ENCODE measurements around the gene STIMATE. TPM values are rescaled to one million over a fixed set of nuclear protein-coding genes. Genes with fewer than 3 reads are reported as not detected.

STIMATE gene
- total and polyA plus RNA-seq, 2 experiments from 2014 or later = 11.2 to 23.6 TPM

DNA sequence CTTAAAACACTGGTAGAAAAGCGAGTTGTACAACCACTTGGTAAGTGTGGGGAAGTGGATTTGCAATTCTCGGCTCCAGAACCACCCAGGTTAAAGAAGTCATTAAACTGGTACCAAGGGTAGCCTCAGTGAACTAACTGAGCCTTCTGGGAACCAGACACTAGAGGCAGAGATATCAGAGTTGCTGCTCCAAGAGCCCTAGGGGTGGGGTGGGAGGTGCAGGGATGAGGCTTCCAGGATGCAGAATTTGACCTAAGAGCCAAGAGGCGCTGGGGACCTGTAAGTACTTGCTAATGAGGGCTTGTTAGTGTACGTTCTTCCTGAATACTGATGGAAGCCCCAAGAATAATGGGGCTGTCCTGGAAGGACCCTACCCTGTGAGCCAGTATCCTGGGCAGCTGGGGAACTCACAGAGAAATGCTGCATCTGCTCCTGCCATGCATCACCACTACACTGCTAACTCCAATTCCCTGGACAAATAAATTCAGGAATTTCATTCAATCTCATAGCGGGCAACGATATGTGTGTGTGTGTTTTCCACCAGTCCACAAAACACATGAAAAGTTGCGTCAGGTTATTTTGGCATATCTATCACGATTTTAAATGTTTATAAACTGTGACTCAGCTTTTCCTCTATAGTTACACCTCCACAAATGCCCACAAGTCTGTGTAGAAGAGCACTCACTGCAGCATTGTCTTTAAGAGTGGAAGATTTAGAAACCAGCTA lies 23.8 kb downstream of the STIMATE start:
- H3K9me3 Mint-ChIP-seq = no peaks in the 10 kb centered on the region
- Histone ChIP-seq H3K4me1 (ENCODE audit: insufficient read depth) (peaks cover 7% of the 10 kb centered on the region), H3K4me2 (no peak overlapping the region), H3K27me3 (ENCODE audit: insufficient read depth) (no peaks in the 10 kb centered on the region), H3K36me3 (ENCODE audit: insufficient read depth) (no peaks in the 10 kb centered on the region), H3F3A (replicated peaks; ENCODE audit: low read depth) (no peaks in the 10 kb centered on the region), H2AFZ (no peak overlapping the region), H3K4me3 (no peak overlapping the region), H4K20me1 (replicated peaks; ENCODE audit: insufficient read depth) (no peaks in the 10 kb centered on the region; the same call in none of the 2 replicates), H3K27ac (ENCODE audit: low read depth) (no peak overlapping the region), H3K79me2 (replicated peaks; ENCODE audit: insufficient read depth) (peaks cover 26% of the 10 kb centered on the region), H3K9me2 (ENCODE audit: insufficient read depth) (no peaks in the 10 kb centered on the region)
- DNase-seq (ENCODE audit: low spot score) (peak; percentile 41), ATAC-seq (peak; percentile 63)
- H3K27me3 Mint-ChIP-seq (ENCODE audit: insufficient read depth, low read depth, poor library complexity) = no peaks in the 10 kb centered on the region
- H3K4me1 Mint-ChIP-seq = peaks cover 30% of the 10 kb centered on the region
- no peak overlapping the region for H3K4me3 Mint-ChIP-seq
- TF ChIP-seq EZH2 (IDR thresholded peaks at IDR 0.05; ENCODE audit: low read depth, unreplicated experiment) (no peak), POLR2AphosphoS5 (IDR thresholded peaks at IDR 0.05; ENCODE audit: low read depth) (no peak), NANOG (IDR thresholded peaks at IDR 0.05; ENCODE audit: borderline replicate concordance) (no peak), EZH2phosphoT487 (IDR thresholded peaks at IDR 0.05; ENCODE audit: unreplicated experiment) (no peak), CREB1 (CRISPR knock-in tag; IDR thresholded peaks at IDR 0.05; ENCODE audit: low read depth) (no peak), STAT1 (IDR thresholded peaks at IDR 0.05; ENCODE audit: unreplicated experiment) (no peak), ZNF114 (CRISPR knock-in tag; IDR thresholded peaks at IDR 0.05) (no peak), ZNF331 (CRISPR knock-in tag; IDR thresholded peaks at IDR 0.05; ENCODE audit: low read depth) (no peak)
- TF ChIP-seq, protein P1, sequence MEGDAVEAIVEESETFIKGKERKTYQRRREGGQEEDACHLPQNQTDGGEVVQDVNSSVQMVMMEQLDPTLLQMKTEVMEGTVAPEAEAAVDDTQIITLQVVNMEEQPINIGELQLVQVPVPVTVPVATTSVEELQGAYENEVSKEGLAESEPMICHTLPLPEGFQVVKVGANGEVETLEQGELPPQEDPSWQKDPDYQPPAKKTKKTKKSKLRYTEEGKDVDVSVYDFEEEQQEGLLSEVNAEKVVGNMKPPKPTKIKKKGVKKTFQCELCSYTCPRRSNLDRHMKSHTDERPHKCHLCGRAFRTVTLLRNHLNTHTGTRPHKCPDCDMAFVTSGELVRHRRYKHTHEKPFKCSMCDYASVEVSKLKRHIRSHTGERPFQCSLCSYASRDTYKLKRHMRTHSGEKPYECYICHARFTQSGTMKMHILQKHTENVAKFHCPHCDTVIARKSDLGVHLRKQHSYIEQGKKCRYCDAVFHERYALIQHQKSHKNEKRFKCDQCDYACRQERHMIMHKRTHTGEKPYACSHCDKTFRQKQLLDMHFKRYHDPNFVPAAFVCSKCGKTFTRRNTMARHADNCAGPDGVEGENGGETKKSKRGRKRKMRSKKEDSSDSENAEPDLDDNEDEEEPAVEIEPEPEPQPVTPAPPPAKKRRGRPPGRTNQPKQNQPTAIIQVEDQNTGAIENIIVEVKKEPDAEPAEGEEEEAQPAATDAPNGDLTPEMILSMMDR (conservative IDR thresholded peaks at IDR 0.05; ENCODE audit: low read depth in 2 of 2) = no peak
- TF ChIP-seq, protein P2, sequence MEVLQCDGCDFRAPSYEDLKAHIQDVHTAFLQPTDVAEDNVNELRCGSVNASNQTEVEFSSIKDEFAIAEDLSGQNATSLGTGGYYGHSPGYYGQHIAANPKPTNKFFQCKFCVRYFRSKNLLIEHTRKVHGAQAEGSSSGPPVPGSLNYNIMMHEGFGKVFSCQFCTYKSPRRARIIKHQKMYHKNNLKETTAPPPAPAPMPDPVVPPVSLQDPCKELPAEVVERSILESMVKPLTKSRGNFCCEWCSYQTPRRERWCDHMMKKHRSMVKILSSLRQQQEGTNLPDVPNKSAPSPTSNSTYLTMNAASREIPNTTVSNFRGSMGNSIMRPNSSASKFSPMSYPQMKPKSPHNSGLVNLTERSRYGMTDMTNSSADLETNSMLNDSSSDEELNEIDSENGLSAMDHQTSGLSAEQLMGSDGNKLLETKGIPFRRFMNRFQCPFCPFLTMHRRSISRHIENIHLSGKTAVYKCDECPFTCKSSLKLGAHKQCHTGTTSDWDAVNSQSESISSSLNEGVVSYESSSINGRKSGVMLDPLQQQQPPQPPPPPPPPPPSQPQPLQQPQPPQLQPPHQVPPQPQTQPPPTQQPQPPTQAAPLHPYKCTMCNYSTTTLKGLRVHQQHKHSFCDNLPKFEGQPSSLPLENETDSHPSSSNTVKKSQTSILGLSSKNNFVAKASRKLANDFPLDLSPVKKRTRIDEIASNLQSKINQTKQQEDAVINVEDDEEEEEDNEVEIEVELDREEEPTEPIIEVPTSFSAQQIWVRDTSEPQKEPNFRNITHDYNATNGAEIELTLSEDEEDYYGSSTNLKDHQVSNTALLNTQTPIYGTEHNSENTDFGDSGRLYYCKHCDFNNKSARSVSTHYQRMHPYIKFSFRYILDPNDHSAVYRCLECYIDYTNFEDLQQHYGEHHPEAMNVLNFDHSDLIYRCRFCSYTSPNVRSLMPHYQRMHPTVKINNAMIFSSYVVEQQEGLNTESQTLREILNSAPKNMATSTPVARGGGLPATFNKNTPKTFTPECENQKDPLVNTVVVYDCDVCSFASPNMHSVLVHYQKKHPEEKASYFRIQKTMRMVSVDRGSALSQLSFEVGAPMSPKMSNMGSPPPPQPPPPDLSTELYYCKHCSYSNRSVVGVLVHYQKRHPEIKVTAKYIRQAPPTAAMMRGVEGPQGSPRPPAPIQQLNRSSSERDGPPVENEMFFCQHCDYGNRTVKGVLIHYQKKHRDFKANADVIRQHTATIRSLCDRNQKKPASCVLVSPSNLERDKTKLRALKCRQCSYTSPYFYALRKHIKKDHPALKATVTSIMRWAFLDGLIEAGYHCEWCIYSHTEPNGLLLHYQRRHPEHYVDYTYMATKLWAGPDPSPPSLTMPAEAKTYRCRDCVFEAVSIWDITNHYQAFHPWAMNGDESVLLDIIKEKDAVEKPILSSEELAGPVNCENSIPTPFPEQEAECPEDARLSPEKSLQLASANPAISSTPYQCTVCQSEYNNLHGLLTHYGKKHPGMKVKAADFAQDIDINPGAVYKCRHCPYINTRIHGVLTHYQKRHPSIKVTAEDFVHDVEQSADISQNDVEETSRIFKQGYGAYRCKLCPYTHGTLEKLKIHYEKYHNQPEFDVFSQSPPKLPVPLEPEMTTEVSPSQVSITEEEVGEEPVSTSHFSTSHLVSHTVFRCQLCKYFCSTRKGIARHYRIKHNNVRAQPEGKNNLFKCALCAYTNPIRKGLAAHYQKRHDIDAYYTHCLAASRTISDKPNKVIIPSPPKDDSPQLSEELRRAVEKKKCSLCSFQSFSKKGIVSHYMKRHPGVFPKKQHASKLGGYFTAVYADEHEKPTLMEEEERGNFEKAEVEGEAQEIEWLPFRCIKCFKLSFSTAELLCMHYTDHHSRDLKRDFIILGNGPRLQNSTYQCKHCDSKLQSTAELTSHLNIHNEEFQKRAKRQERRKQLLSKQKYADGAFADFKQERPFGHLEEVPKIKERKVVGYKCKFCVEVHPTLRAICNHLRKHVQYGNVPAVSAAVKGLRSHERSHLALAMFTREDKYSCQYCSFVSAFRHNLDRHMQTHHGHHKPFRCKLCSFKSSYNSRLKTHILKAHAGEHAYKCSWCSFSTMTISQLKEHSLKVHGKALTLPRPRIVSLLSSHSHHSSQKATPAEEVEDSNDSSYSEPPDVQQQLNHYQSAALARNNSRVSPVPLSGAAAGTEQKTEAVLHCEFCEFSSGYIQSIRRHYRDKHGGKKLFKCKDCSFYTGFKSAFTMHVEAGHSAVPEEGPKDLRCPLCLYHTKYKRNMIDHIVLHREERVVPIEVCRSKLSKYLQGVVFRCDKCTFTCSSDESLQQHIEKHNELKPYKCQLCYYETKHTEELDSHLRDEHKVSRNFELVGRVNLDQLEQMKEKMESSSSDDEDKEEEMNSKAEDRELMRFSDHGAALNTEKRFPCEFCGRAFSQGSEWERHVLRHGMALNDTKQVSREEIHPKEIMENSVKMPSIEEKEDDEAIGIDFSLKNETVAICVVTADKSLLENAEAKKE (CRISPR knock-in tag; IDR thresholded peaks at IDR 0.05) = no peak
- TF ChIP-seq, protein P3, sequence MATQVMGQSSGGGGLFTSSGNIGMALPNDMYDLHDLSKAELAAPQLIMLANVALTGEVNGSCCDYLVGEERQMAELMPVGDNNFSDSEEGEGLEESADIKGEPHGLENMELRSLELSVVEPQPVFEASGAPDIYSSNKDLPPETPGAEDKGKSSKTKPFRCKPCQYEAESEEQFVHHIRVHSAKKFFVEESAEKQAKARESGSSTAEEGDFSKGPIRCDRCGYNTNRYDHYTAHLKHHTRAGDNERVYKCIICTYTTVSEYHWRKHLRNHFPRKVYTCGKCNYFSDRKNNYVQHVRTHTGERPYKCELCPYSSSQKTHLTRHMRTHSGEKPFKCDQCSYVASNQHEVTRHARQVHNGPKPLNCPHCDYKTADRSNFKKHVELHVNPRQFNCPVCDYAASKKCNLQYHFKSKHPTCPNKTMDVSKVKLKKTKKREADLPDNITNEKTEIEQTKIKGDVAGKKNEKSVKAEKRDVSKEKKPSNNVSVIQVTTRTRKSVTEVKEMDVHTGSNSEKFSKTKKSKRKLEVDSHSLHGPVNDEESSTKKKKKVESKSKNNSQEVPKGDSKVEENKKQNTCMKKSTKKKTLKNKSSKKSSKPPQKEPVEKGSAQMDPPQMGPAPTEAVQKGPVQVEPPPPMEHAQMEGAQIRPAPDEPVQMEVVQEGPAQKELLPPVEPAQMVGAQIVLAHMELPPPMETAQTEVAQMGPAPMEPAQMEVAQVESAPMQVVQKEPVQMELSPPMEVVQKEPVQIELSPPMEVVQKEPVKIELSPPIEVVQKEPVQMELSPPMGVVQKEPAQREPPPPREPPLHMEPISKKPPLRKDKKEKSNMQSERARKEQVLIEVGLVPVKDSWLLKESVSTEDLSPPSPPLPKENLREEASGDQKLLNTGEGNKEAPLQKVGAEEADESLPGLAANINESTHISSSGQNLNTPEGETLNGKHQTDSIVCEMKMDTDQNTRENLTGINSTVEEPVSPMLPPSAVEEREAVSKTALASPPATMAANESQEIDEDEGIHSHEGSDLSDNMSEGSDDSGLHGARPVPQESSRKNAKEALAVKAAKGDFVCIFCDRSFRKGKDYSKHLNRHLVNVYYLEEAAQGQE (IDR thresholded peaks at IDR 0.05; ENCODE audit: unreplicated experiment) = no peak
- H3K36me3 Mint-ChIP-seq (ENCODE audit: low read depth) = no peaks in the 10 kb centered on the region
- peak overlapping the region; percentile 80; the same call in 1 of the 2 replicates for H3K27ac Mint-ChIP-seq

Measured in GM23338 (cell line).